ENCODE measurements around the gene FAM20A. TPM values are rescaled to one million over a fixed set of nuclear protein-coding genes. Genes with fewer than 3 reads are reported as not detected.

FAM20A gene
- total and polyA plus RNA-seq, 2 donors (not counting 1 experiment from before 2014, with no cell fraction given) = not detected

GRCh38 chr17:68511671-68512246, 89.4 kb downstream of the FAM20A start:
- peaks cover 48% of the 10 kb centered on the region for H3K79me2 ChIP-seq (ENCODE audit: control insufficient read depth, insufficient read depth, low read length)
- intact Hi-C loops (cut with micrococcal nuclease) = loop anchor here (1.0 to 5.0 kb wide), 8 partner anchors 13 to 1135 kb away; partner anchors contain the start of genes ABCA5, ARSG, BPTF and KPNA2
- no peaks in the 10 kb centered on the region for H3K9me3 Mint-ChIP-seq (ENCODE audit: insufficient read depth)

More at GRCh38 chr17:68511671-68512246, 89.4 kb downstream of the FAM20A start:
- Histone ChIP-seq H3K9me3 (ENCODE audit: control extremely low read depth in 1 of 3, control insufficient read depth in 2 of 3, insufficient read depth in 1 of 3, low read length in 2 of 3) (no peaks in the 10 kb centered on the region), H3K27me3 (replicated peaks in 1 of 4; ENCODE audit: control extremely low read depth in 1 of 4, control insufficient read depth in 3 of 4, insufficient read depth in 4 of 4, low read length in 3 of 4) (no peaks in the 10 kb centered on the region), H3K4me2 (replicated peaks; ENCODE audit: low read depth, low read length, poor library complexity, severe bottlenecking) (peak overlapping the region; percentile 95), H3K9ac (ENCODE audit: low read length) (peak overlapping the region; percentile 100), H3K4me1 (ENCODE audit: control insufficient read depth in 2 of 2, insufficient read depth in 2 of 2, low read length in 2 of 2) (peaks cover 25 to 28% of the 10 kb centered on the region in 2 donors), H3K27ac (ENCODE audit: low read length in 2 of 2) (peak overlapping the region; percentile 99), H3K36me3 (replicated peaks in 1 of 2; ENCODE audit: control extremely low read depth in 1 of 2, control insufficient read depth in 1 of 2, extremely low read depth in 1 of 2, insufficient read depth in 2 of 2, low read length in 1 of 2) (peaks cover 0 to 16% of the 10 kb centered on the region in 2 experiments), H4K20me1 (ENCODE audit: control insufficient read depth, insufficient read depth, low read length, poor library complexity, severe bottlenecking) (peaks cover 11% of the 10 kb centered on the region), H2AFZ (ENCODE audit: insufficient read depth, low read depth, low read length, poor library complexity, severe bottlenecking) (peak overlapping the region; percentile 85), H3K4me3 (ENCODE audit: control extremely low read depth in 1 of 5, extremely low read depth in 1 of 5, insufficient read depth in 1 of 5, low read depth in 2 of 5, low read length in 4 of 5) (peak overlapping the region; percentile 62 to 99 (median 85))
- under 1% methylated on average over 49 of the region's 49 CpGs for WGBS (ENCODE audit: insufficient coverage)
- ATAC-seq (ENCODE audit: low read depth) (peak; percentile 73), DNase-seq (no peak)
- ChIA-PET POLR2A (interaction anchor here (0.5 to 2.6 kb wide), 5 partner anchors 14 to 859 kb away, joined by 3 to 17 read pairs (median 4); partner anchors contain the start of genes KPNA2, SLC16A6 and WIPI1), CTCF (interaction anchor here (0.7 to 2.8 kb wide), 7 partner anchors 11 to 1029 kb away, joined by 3 to 26 read pairs (median 3); no protein-coding TSS in a partner anchor)
- Mint-ChIP-seq H3K27me3 (no peaks in the 10 kb centered on the region), H3K27ac (peak overlapping the region; percentile 100), H3K4me3 (peak overlapping the region; percentile 100), H3K4me1 (peaks cover 38% of the 10 kb centered on the region)
- TF ChIP-seq CTCF (IDR thresholded peaks at IDR 0.05) (no peak), EZH2 (IDR thresholded peaks at IDR 0.05; ENCODE audit: borderline replicate concordance, insufficient read depth, low read depth, low read length, poor library complexity, severe bottlenecking) (no peak)

Measured in B cell (primary cell).